H1 (cell line): Measurements from ENCODE around the gene KMT5C. TPM values are rescaled to one million over a fixed set of nuclear protein-coding genes. Genes with fewer than 3 reads are reported as not detected.

ENCODE experiments used
- TEAD4 ChIP-seq: IDR thresholded peaks from 2 replicates; pipeline ENCODE4 v1.6.1; 2012; ENCODE audit warnings: low read depth, low read length, inconsistent platforms, mixed read lengths
- polyA plus RNA-seq, 7 experiments: library from polyadenylated mRNA; depleted of rRNA in 3 of 7; stranded (reverse) in 5 of 7; unstranded in 2 of 7; fragments of >200 nt in 5 of 7; fragments of 200-250 nt in 2 of 7; gene quantifications; 1 replicate in 5 of 7; 2 replicates in 1 of 7; 4 replicates in 1 of 7; pipeline versions ENCODE4 v1.2.1 to v1.2.3, GENCODE V29; 2011 to 2013; ENCODE audit warnings: missing spikeins in 2 of 7, mixed read lengths in 2 of 7
- total RNA-seq: library from RNA; stranded (reverse); fragmentation: NEBNext Ultra II Directional; extraction: Animal tissue kit (Norgen Biotek cat#: 25700); gene quantifications from 2 replicates; pipeline ENCODE4 v1.2.1, GENCODE V29; 2021

Gene KMT5C
- total and polyA plus RNA-seq, 2 of the 8 experiments (the other 6 are each of a cell fraction or from before 2014, with no cell fraction given): 24.9 to 31.5 TPM

GRCh38 chr19:55319785-55320184 lies 19.9 kb upstream of the KMT5C start (continued):
- TF ChIP-seq TEAD4: no peak
